Mesendoderm (in vitro differentiated cells): ENCODE measurements around the gene LSM4.
"Not testable (repeated sequence)": the region's sequence is repeated elsewhere in the genome, so short reads cannot be mapped to it uniquely, and the experiment has no call there.

ENCODE experiments used
- DNase-seq: peaks from one replicate; pipeline ENCODE4 v3.0.0; 2013
- H2AK5ac ChIP-seq: 2 replicates; pipeline ENCODE4 v1.6.1; 2013; ENCODE audit warnings: low read length, inconsistent platforms
- H2BK120ac ChIP-seq: 2 replicates; pipeline ENCODE4 v1.6.1; 2013; ENCODE audit warnings: low read depth, mild to moderate bottlenecking, low read length, moderate library complexity, mixed read lengths
- H2BK15ac ChIP-seq: replicated peaks from 2 replicates; pipeline ENCODE4 v1.6.1; 2013; ENCODE audit warnings: low read depth, mild to moderate bottlenecking, moderate library complexity
- H2BK5ac ChIP-seq: 2 replicates; pipeline ENCODE4 v1.6.1; 2013; ENCODE audit warnings: low read length, inconsistent platforms
- H3K18ac ChIP-seq: 2 replicates; pipeline ENCODE4 v1.6.1; 2013; ENCODE audit warnings: mild to moderate bottlenecking, low read length, mixed read lengths
- H3K23ac ChIP-seq: one replicate; pipeline ENCODE4 v1.6.1; 2013; ENCODE audit warnings: low read length
- H3K27ac ChIP-seq: 2 replicates; pipeline ENCODE4 v1.5.1; 2013; ENCODE audit warnings: low read depth, mild to moderate bottlenecking, inconsistent platforms, low read length, moderate library complexity
- H3K27me3 ChIP-seq: 2 replicates; pipeline ENCODE4 v1.6.1; 2013; ENCODE audit warnings: low read length, control low read depth, mild to moderate bottlenecking, inconsistent platforms; ENCODE audit not compliant: insufficient read depth, poor library complexity
- H3K36me3 ChIP-seq: 2 replicates; pipeline ENCODE4 v1.6.1; 2013; ENCODE audit warnings: low read length, inconsistent platforms; ENCODE audit not compliant: control insufficient read depth, insufficient read depth
- H3K4ac ChIP-seq: one replicate; pipeline ENCODE4 v1.6.1; 2013; ENCODE audit warnings: low read depth, mild to moderate bottlenecking, low read length, moderate library complexity
- H3K4me1 ChIP-seq: 2 replicates; pipeline ENCODE4 v1.6.1; 2013; ENCODE audit warnings: low read depth, low read length, inconsistent platforms; ENCODE audit not compliant: control insufficient read depth
- H3K4me2 ChIP-seq: 2 replicates; pipeline ENCODE4 v1.6.1; 2013; ENCODE audit warnings: low read length
- H3K4me3 ChIP-seq: 2 replicates; pipeline ENCODE4 v1.5.1; 2013; ENCODE audit warnings: mild to moderate bottlenecking, low read length
- H3K56ac ChIP-seq: one replicate; pipeline ENCODE4 v1.6.1; 2013; ENCODE audit warnings: low read length
- H3K79me1 ChIP-seq: 2 replicates; pipeline ENCODE4 v1.6.1; 2013; ENCODE audit warnings: low read length, inconsistent platforms
- H3K79me2 ChIP-seq: 2 replicates; pipeline ENCODE4 v1.6.1; 2013; ENCODE audit warnings: mild to moderate bottlenecking, low read length; ENCODE audit not compliant: control insufficient read depth, insufficient read depth
- H3K9ac ChIP-seq: 2 replicates; pipeline ENCODE4 v1.6.1; 2013; ENCODE audit warnings: low read length, inconsistent platforms
- H4K5ac ChIP-seq: one replicate; pipeline ENCODE4 v1.6.1; 2013; ENCODE audit warnings: low read length
- H4K8ac ChIP-seq: one replicate; pipeline ENCODE4 v1.6.1; 2013; ENCODE audit warnings: low read depth, mild to moderate bottlenecking, control low read depth, low read length, moderate library complexity
- WGBS: extraction: QIAGEN DNeasy Blood & Tissue Kit; methylation state at CpG from one replicate; pipeline ENCODE4 v1.1.7; 2013; ENCODE audit warnings: low lambda C conversion rate, missing lambda C conversion rate; ENCODE audit not compliant: insufficient coverage; ENCODE audit errors: extremely low coverage; 5-methylcytosine and 5-hydroxymethylcytosine counted together

The LSM4 gene

GRCh38 chr19:18329035-18329376, 6.1 kb upstream of the LSM4 start:
- Histone ChIP-seq H3K4me2 (peak overlapping the region; percentile 65), H3K23ac (no peak overlapping the region), H4K8ac (no peak overlapping the region), H3K4ac (no peak overlapping the region), H3K56ac (peak overlapping the region; percentile 86), H3K27me3 (no peaks in the 10 kb centered on the region), H3K79me1 (no peaks in the 10 kb centered on the region), H3K9ac (peak overlapping the region; percentile 77), H3K4me1 (peaks cover 4% of the 10 kb centered on the region), H2BK15ac (no peak overlapping the region), H3K18ac (no peak overlapping the region), H2AK5ac (no peak overlapping the region), H3K27ac (no peak overlapping the region), H3K36me3 (no peaks in the 10 kb centered on the region), H3K4me3 (no peak overlapping the region), H3K79me2 (no peaks in the 10 kb centered on the region), H2BK5ac (no peak overlapping the region), H2BK120ac (no peak overlapping the region), H4K5ac (no peak overlapping the region)
- DNase-seq, result no peak
- no CpG with 5 or more reads among the region's 6 CpGs for WGBS

DNA sequence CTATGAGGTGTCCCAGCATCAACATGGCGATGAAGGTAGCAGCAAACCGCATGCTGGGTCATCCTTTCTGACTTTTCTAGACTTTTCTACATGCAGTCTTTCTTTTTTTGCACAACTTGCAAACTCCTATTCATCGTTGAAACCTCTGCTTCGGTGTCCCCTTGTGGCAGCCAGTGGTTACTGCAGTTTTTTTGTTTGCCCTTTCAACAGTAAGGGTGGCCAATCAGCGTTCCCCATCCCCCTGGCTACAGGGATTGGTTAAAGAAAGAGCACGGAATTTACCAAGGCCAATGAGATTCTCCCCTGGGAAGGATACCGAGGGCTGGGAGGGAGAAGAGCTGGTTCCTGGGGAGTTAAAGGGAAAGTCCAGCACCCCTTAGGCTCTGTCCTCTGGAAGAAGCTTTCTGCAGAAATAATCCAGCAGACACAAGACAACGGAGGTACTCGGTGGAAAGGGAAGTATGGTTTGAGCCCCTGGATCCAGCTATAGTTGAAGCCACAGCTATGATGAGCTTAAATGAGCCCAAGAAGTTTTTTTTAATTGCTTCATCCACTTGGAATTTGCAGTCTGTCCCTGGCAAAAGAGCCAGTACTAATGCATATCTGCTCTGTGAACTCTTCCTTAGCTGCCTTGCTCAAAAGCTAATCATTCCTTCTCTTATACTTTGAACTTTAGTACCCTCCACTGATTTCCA, 5.6 kb upstream of the LSM4 start:
- H3K4me2 ChIP-seq, result peak overlapping the region; percentile 65
- no peak overlapping the region for H3K18ac ChIP-seq
- DNase-seq, result peak; percentile 99
- peak overlapping the region; percentile 22 for H3K4me3 ChIP-seq
- peak overlapping the region; percentile 86 for H3K56ac ChIP-seq
- H3K79me1 ChIP-seq, result no peaks in the 10 kb centered on the region
- H2BK5ac ChIP-seq, result peak overlapping the region; percentile 39
- no peak overlapping the region for H4K8ac ChIP-seq
- no CpG with 5 or more reads among the region's 9 CpGs for WGBS
- H3K27me3 ChIP-seq, result no peaks in the 10 kb centered on the region
- H3K27ac ChIP-seq, result peak overlapping the region; percentile 33
- H2AK5ac ChIP-seq, result no peak overlapping the region
- H2BK120ac ChIP-seq, result no peak overlapping the region
- no peak overlapping the region for H2BK15ac ChIP-seq
- H3K4me1 ChIP-seq, result peaks cover 5% of the 10 kb centered on the region
- H4K5ac ChIP-seq, result no peak overlapping the region
- no peaks in the 10 kb centered on the region for H3K36me3 ChIP-seq
- no peak overlapping the region for H3K4ac ChIP-seq
- peak overlapping the region; percentile 77 for H3K9ac ChIP-seq
- no peaks in the 10 kb centered on the region for H3K79me2 ChIP-seq
- no peak overlapping the region for H3K23ac ChIP-seq

DNA sequence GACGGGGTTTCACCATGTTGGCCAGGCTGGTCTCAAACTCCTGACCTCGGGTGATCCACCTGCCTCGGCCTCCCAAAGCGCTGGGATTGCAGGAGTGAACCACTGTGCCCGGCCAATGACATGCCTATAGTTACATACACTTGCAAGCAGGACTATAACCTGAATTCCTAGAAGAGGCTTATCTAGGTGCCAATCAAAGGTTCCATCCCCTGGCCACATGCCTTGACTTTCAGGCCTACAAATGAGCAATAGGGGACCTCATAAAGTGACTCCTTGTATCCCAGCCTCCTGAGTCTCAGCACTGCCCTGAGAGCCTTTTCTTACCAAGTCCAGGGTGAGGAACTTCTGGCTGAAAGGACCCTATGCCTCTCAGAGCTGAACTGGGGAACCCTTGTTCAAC, 3.9 kb upstream of the LSM4 start:
- Histone ChIP-seq H3K79me1 (peaks cover 4% of the 10 kb centered on the region), H3K4me3 (no peak overlapping the region)
- no CpG with 5 or more reads among the region's 5 CpGs for WGBS

GRCh38 chr19:18324373-18324731, 1.5 kb upstream of the LSM4 start:
- H3K4ac ChIP-seq, H3K36me3 ChIP-seq, H3K27ac ChIP-seq: not testable (repeated sequence)

More for the DNA sequence above, 3.9 kb upstream of the LSM4 start:
- Histone ChIP-seq H3K36me3 (no peaks in the 10 kb centered on the region), H3K23ac (no peak overlapping the region), H4K5ac (no peak overlapping the region), H3K56ac (no peak overlapping the region), H2BK120ac (no peak overlapping the region), H3K4ac (no peak overlapping the region), H3K27me3 (no peaks in the 10 kb centered on the region), H3K9ac (no peak overlapping the region), H4K8ac (no peak overlapping the region), H3K4me2 (no peak overlapping the region), H2AK5ac (no peak overlapping the region), H2BK15ac (no peak overlapping the region), H3K18ac (no peak overlapping the region), H3K27ac (no peak overlapping the region), H2BK5ac (no peak overlapping the region), H3K4me1 (peaks cover 10% of the 10 kb centered on the region), H3K79me2 (peaks cover 9% of the 10 kb centered on the region)
- no peak for DNase-seq

GRCh38 chr19:18322318-18322758, 538 bp downstream of the LSM4 start:
- Histone ChIP-seq H3K4me2 (peak overlapping the region; percentile 49), H2BK15ac (no peak overlapping the region), H4K8ac (peak overlapping the region; percentile 31), H3K4me3 (peak overlapping the region; percentile 82), H3K4me1 (peaks cover 8% of the 10 kb centered on the region), H3K4ac (peak overlapping the region; percentile 95), H3K56ac (peak overlapping the region; percentile 96), H2BK120ac (no peak overlapping the region), H3K27ac (peak overlapping the region; percentile 65), H3K23ac (no peak overlapping the region), H3K27me3 (no peaks in the 10 kb centered on the region), H3K9ac (peak overlapping the region; percentile 98), H3K18ac (peak overlapping the region; percentile 75), H2AK5ac (peak overlapping the region; percentile 31), H2BK5ac (peak overlapping the region; percentile 72), H4K5ac (peak overlapping the region; percentile 60), H3K79me1 (peaks cover 23% of the 10 kb centered on the region), H3K36me3 (no peaks in the 10 kb centered on the region), H3K79me2 (peaks cover 38% of the 10 kb centered on the region)
- WGBS, result no CpG with 5 or more reads among the region's 7 CpGs
- peak; percentile 83 for DNase-seq

More at GRCh38 chr19:18324373-18324731, 1.5 kb upstream of the LSM4 start:
- not testable (repeated sequence) for H3K4me2 ChIP-seq, H4K8ac ChIP-seq, H3K23ac ChIP-seq, DNase-seq, H2BK5ac ChIP-seq, H2AK5ac ChIP-seq, H3K18ac ChIP-seq, H3K4me3 ChIP-seq, H3K27me3 ChIP-seq, H2BK15ac ChIP-seq, H4K5ac ChIP-seq, H2BK120ac ChIP-seq, H3K56ac ChIP-seq, H3K9ac ChIP-seq
- Histone ChIP-seq H3K79me1 (peaks cover 17% of the 10 kb centered on the region), H3K4me1 (peaks cover 10% of the 10 kb centered on the region), H3K79me2 (peaks cover 31% of the 10 kb centered on the region)
- WGBS, result no CpG with 5 or more reads among the region's 6 CpGs

GRCh38 chr19:18321734-18322102, 1.2 kb downstream of the LSM4 start:
- peak overlapping the region; percentile 60 for H4K5ac ChIP-seq
- H3K23ac ChIP-seq, result no peak overlapping the region
- peak overlapping the region; percentile 98 for H3K9ac ChIP-seq
- no peak overlapping the region for H3K27ac ChIP-seq
- no peak overlapping the region for H2BK15ac ChIP-seq
- H4K8ac ChIP-seq, result no peak overlapping the region
- WGBS, result no CpG with 5 or more reads among the region's 9 CpGs
- H3K79me2 ChIP-seq, result peaks cover 38% of the 10 kb centered on the region
- peak overlapping the region; percentile 22 for H3K18ac ChIP-seq
- no peaks in the 10 kb centered on the region for H3K36me3 ChIP-seq
- DNase-seq, result no peak
- peak overlapping the region; percentile 49 for H3K4me2 ChIP-seq
- H3K4me3 ChIP-seq, result peak overlapping the region; percentile 82
- peak overlapping the region; percentile 66 for H3K4ac ChIP-seq
- peak overlapping the region; percentile 31 for H2AK5ac ChIP-seq
- H3K79me1 ChIP-seq, result peaks cover 23% of the 10 kb centered on the region
- H2BK5ac ChIP-seq, result peak overlapping the region; percentile 32
- no peaks in the 10 kb centered on the region for H3K27me3 ChIP-seq
- H3K4me1 ChIP-seq, result peaks cover 8% of the 10 kb centered on the region
- no peak overlapping the region for H2BK120ac ChIP-seq
- H3K56ac ChIP-seq, result peak overlapping the region; percentile 96
